Thyroid gland (tissue), 4 donors: ENCODE measurements around the gene GJA1. TPM values are rescaled to one million over a fixed set of nuclear protein-coding genes. Genes with fewer than 3 reads are reported as not detected.

Source experiments
- DNase-seq, 2 donors: peaks; one replicate each; pipeline ENCODE4 v3.0.0-alpha.2; 2019
- H3K27ac ChIP-seq, 3 donors: fragments of 200-600 bp; sonication (generic); 1 replicate in 2 of 3; 2 replicates in 1 of 3; pipeline ENCODE4 v1.5.1; 2016 to 2019; ENCODE audit warnings: mild to moderate bottlenecking in 1 of 3, moderate library complexity in 1 of 3
- H3K27me3 ChIP-seq: fragments of 200-600 bp; sonication (generic); one replicate; pipeline ENCODE4 v1.5.1; 2019
- H3K36me3 ChIP-seq, 2 donors: fragments of 200-600 bp; sonication (generic); one replicate each; pipeline ENCODE4 v1.5.1; 2016 to 2019
- H3K4me1 ChIP-seq, 2 donors: fragments of 200-600 bp; sonication (generic); one replicate each; pipeline ENCODE4 v1.5.1; 2017 to 2019
- H3K4me3 ChIP-seq, 3 donors: fragments of 200-600 bp; sonication (generic); replicated peaks in 1 of 3; 1 replicate in 2 of 3; 2 replicates in 1 of 3; pipeline ENCODE4 v1.5.1; 2016; ENCODE audit warnings: mild to moderate bottlenecking in 1 of 3
- H3K9me3 ChIP-seq: fragments of 200-600 bp; sonication (generic); one replicate; pipeline ENCODE4 v1.5.1; 2017
- CTCF ChIP-seq, 6 experiments: fragments of 200-600 bp in 3 of 6; fragments of 450-650 bp in 3 of 6; sonication (generic) in 3 of 6; IDR thresholded peaks; one replicate each; pipeline ENCODE4 v1.5.1; 2016 to 2019; ENCODE audit warnings: antibody characterized with exemption in 6 of 6, mild to moderate bottlenecking in 2 of 6, inconsistent platforms in 1 of 6, moderate library complexity in 1 of 6
- POLR2A ChIP-seq, 2 donors: fragments of 450-650 bp; IDR thresholded peaks; one replicate each; pipeline ENCODE4 v1.6.1; 2017; ENCODE audit warnings: antibody characterized with exemption in 2 of 2, mild to moderate bottlenecking in 2 of 2, moderate library complexity in 1 of 2
- WGBS, 2 donors: methylation state at CpG; one replicate each; pipeline ENCODE4 v1.1.5; 2017; 5-methylcytosine and 5-hydroxymethylcytosine counted together
- intact Hi-C: fragments of 100-400 bp; cut with DNase I; formaldehyde crosslinking; loops from one replicate; pipeline ENCODE4 v1.15.1; 2023
- total RNA-seq, 4 donors: library from RNA; depleted of rRNA; stranded (reverse); fragments of >200 nt; gene quantifications; one replicate each; pipeline ENCODE4 v1.2.3, GENCODE V29; 2016

The GJA1 gene
- total RNA-seq, 4 donors from 2014 or later, result 158 to 219 (median 197) TPM

GRCh38 chr6:121463087-121463486 is 27.6 kb downstream of the GJA1 start:
- 89 to 96% methylated on average over 3 of the region's 3 CpGs for WGBS, 2 donors

GRCh38 chr6:121465101-121465500 is 29.7 kb downstream of the GJA1 start:
- Histone ChIP-seq H3K4me3 (no peak overlapping the region), H3K4me1 (no peaks in the 10 kb centered on the region), H3K27me3 (no peaks in the 10 kb centered on the region), H3K36me3 (no peaks in the 10 kb centered on the region), H3K9me3 (no peaks in the 10 kb centered on the region), H3K27ac (no peak overlapping the region)
- TF ChIP-seq CTCF (IDR thresholded peaks at IDR 0.05) (no peak), POLR2A (IDR thresholded peaks at IDR 0.05) (no peak)
- WGBS, 2 donors, result 91 to 97% methylated on average over 6 of the region's 6 CpGs
- DNase-seq, result no peak
- intact Hi-C loops, result no loop called here

More at GRCh38 chr6:121463087-121463486, 27.6 kb downstream of the GJA1 start:
- TF ChIP-seq CTCF (IDR thresholded peaks at IDR 0.05) (no peak), POLR2A (IDR thresholded peaks at IDR 0.05) (no peak)
- H3K4me1 ChIP-seq, result no peaks in the 10 kb centered on the region
- no peak for DNase-seq
- H3K4me3 ChIP-seq, result no peak overlapping the region
- no peaks in the 10 kb centered on the region for H3K27me3 ChIP-seq
- no peak overlapping the region for H3K27ac ChIP-seq
- H3K9me3 ChIP-seq, result no peaks in the 10 kb centered on the region
- intact Hi-C loops, result no loop called here
- H3K36me3 ChIP-seq, result no peaks in the 10 kb centered on the region

GRCh38 chr6:121479486-121480098 is 44.1 kb downstream of the GJA1 start:
- no peaks in the 10 kb centered on the region for H3K4me1 ChIP-seq
- H3K27me3 ChIP-seq, result no peaks in the 10 kb centered on the region
- H3K36me3 ChIP-seq, result no peaks in the 10 kb centered on the region
- WGBS, 2 donors, result 95 to 96% methylated on average over 21 of the region's 21 CpGs
- no peak for DNase-seq
- no peak overlapping the region for H3K27ac ChIP-seq
- H3K4me3 ChIP-seq, result no peak overlapping the region
- intact Hi-C loops, result no loop called here
- TF ChIP-seq CTCF (IDR thresholded peaks at IDR 0.05), result no peak
- TF ChIP-seq POLR2A (IDR thresholded peaks at IDR 0.05), result no peak
- no peaks in the 10 kb centered on the region for H3K9me3 ChIP-seq

- Histone ChIP-seq H3K27ac (no peak overlapping the region), H3K4me1 (no peaks in the 10 kb centered on the region), H3K27me3 (no peaks in the 10 kb centered on the region), H3K9me3 (no peaks in the 10 kb centered on the region), H3K4me3 (no peak overlapping the region), H3K36me3 (no peaks in the 10 kb centered on the region)
- intact Hi-C loops, result no loop called here
- TF ChIP-seq CTCF (IDR thresholded peaks at IDR 0.05) (no peak), POLR2A (IDR thresholded peaks at IDR 0.05) (no peak)
- DNase-seq, result no peak
- WGBS, 2 donors, result 73 to 82% methylated on average over 18 of the region's 18 CpGs
These were observed 44.8 kb downstream of the GJA1 start for GRCh38 chr6:121480099-121480713.

GRCh38 chr6:121482004-121482693 is 46.7 kb downstream of the GJA1 start:
- no peaks in the 10 kb centered on the region for H3K9me3 ChIP-seq
- TF ChIP-seq CTCF (IDR thresholded peaks at IDR 0.05), result no peak
- TF ChIP-seq POLR2A (IDR thresholded peaks at IDR 0.05), result no peak

More at GRCh38 chr6:121482004-121482693, 46.7 kb downstream of the GJA1 start:
- H3K27ac ChIP-seq, result no peak overlapping the region
- no peak overlapping the region for H3K4me3 ChIP-seq
- H3K4me1 ChIP-seq, result peaks cover 0 to 4% of the 10 kb centered on the region in 2 donors
- intact Hi-C loops, result no loop called here
- WGBS, 2 donors, result 90 to 92% methylated on average over 6 of the region's 6 CpGs
- no peak for DNase-seq
- H3K27me3 ChIP-seq, result no peaks in the 10 kb centered on the region
- no peaks in the 10 kb centered on the region for H3K36me3 ChIP-seq
